HTR-8/SVneo (cell line): ENCODE measurements around the gene ZNF827.

Experiments used
- DNase-seq: peaks from one replicate; pipeline ENCODE4 v3.0.0; 2011; ENCODE audit warnings: low spot score, mixed read lengths; ENCODE audit not compliant: insufficient read length
- FAIRE-seq: peaks from 2 replicates; lab custom pipeline; 2011; peaks lifted over from hg19 to GRCh38; lab: Jason Lieb, UNC

Gene ZNF827

DNA sequence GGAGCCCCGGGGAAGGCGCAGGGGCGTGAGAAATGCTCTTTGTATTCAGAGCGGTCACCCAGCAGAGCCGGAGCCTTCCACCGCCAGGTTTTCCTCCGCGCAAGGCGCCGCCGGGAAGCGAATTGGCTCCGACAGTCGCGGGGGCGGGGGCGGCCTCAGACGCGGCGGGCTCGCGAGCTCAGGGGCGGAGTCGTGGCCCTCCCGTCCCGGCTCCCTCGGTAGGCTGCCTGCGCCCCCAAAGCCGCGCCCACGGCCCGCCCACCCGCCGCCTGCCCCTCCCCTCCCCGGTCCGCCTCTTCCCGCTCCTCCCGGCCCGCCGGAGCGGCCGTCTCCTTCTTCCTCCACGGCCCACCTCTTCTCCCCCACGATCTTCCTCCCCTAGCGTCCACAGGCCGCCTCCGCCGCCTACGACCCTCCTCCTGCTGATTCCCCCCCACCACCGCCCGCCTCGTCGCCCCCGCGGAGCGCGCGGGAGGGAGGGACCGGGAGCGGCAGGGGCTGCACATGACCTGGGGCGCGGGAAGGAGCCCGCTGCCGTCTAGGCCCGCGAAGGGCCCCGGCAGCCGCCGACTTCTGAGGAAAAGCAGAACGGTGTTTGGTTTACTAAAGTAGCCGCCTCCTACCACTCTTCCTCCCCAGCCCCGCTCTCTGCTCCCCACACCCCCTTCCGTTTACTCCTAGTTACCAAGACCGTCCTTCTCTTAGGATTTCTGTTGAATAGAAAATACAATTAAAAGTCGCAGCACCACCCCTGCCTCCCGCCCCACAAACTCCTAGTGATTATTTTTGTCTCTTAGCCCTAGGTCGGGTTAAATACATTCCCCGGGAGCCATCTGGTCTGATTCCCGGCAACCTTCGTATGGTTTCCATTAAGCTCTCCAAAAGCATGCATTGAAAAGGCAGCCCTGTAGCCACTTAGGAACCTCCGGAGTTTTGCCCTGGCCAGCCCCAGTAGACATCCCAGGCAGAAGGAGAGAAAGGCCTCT lies 205.4 kb downstream of the ZNF827 start:
- DNase-seq, result peak; percentile 81
- FAIRE-seq, result peak; percentile 91

DNA sequence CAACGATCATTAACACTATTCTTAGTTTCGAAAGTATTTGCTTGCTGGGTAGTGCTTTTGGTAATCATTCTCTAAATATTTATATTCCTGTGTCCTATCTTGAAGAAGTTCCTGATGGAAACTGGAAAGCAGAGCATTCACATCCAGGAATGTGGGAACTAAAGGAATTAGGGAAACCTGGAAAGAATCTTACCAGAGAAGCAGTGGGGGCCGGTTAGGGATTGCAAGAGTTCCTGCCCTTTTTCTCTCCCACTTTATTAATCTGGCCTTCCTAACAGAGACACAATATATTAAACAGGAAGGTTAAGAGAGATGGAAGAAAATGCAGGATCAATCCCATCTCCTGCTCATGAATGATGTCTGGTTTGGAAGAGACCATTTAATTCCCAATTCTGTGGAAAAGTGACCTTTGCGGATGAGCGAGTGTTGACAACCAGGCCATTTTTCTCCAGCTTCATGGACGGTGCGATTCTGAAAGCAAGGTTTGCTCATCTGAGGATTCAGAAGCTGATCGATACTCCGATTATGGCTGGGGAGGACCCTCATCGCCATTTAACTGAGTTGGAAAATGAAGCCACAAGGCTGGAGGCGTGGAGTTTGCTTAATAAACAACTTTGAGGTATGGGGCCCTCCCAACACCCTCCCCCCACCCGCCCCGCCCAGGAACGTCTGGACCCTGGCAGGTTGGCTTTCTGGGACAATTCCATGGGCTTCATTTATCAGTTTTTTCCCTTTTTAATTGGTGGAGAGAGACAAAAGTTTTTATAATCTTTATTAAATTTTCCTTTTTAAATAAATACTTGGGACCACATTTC lies 206.4 kb downstream of the ZNF827 start:
- no peak for FAIRE-seq

DNA sequence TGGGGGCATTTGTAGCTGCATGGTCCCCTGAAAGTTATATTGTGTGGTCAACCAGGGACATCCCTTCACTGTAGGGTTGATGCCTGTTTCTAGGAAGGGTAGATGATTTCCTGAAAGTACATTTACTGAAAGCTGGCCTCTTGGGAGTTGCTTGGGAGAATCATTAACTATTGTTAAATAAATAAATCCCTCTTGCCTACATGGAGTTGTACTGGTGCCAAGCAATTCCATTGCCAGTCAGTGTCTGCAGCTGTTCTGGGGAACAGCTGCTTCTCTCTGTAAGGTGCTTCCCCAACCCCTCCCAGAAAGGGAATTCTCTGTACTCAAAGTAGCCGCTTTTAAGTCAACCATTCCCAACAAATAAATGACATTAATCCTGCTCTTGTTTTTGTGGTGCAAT lies 207.6 kb downstream of the ZNF827 start:
- no peak for DNase-seq
- FAIRE-seq, result no peak

More for the DNA sequence above, 206.4 kb downstream of the ZNF827 start:
- no peak for DNase-seq

DNA sequence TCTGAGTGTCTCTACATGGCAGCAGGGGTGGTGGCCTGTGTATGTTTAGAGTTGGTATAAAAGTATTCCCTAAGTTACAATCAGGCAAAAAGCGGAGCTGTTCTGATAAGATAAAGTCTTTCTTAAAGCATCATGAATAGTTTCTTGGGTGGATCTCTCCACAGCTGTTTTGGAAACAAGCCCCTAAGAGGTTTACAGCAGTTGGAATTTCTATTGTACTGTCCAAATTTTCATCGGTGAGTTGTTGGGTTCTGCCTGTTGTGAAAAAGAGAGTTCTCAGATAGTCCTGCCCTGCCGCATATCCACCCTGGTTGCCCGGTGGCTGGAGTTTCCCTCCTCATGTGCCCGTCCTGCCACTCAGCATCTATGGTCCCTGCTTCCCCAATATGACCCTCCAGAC lies 208.6 kb downstream of the ZNF827 start:
- FAIRE-seq, result no peak
- no peak for DNase-seq

DNA sequence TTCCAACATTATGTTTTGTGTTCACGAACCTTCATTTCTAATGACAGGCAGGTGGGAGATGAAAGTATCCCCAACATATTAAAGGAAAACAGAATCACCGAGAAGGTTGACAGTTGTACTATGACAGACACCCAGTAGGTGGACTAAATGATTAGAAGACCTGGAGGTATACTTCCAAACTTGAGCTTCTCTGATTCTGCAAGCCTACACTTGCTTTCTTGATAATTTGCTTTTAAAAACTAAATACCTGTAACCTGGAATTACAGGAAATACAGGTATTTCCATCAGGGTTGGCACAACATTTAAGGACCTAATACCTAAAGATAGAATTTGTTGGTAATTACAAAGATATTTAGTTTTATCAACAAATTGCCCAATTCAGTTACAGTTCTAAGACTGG lies 215.3 kb downstream of the ZNF827 start:
- FAIRE-seq (no peak), DNase-seq (no peak)

DNA sequence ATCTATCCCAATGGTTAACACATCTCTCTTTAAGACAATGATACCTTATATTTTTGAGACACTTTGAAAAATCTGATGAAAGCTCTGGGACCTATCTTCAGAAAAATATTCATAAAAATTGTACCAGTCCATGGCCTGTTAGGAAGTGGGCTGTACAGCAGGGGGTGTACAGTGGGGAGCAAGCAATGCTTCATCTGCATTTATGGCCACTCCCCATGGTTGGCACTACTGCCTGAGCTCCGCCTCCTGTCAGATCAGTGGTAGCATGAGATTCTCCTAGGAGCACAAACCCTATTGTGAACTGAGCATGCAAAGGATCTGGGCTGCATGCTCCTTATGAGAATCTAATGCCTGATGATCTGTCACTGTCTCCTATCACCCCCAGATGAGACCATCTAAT lies 216.1 kb downstream of the ZNF827 start:
- no peak for FAIRE-seq
- DNase-seq, result no peak

DNA sequence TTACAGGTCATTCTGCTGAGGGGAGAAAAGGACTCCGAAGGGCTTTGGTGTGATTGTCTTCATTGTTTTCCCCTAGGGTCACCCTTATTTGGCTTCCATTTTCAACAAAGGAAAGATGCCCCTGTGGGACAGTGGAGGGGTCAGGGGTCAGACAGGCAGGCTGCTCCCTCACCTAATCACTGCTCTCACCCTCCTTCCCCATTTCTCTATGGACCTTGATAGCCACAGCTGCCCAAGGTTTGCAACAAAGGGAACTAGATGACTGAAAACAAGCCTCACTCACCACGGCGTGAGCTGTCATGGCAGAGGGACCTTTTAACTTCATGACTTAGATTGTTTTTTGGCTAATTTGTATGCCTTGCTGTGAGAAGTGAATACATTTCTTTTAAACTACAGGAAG lies 218.0 kb downstream of the ZNF827 start:
- FAIRE-seq, result no peak
- no peak for DNase-seq

DNA sequence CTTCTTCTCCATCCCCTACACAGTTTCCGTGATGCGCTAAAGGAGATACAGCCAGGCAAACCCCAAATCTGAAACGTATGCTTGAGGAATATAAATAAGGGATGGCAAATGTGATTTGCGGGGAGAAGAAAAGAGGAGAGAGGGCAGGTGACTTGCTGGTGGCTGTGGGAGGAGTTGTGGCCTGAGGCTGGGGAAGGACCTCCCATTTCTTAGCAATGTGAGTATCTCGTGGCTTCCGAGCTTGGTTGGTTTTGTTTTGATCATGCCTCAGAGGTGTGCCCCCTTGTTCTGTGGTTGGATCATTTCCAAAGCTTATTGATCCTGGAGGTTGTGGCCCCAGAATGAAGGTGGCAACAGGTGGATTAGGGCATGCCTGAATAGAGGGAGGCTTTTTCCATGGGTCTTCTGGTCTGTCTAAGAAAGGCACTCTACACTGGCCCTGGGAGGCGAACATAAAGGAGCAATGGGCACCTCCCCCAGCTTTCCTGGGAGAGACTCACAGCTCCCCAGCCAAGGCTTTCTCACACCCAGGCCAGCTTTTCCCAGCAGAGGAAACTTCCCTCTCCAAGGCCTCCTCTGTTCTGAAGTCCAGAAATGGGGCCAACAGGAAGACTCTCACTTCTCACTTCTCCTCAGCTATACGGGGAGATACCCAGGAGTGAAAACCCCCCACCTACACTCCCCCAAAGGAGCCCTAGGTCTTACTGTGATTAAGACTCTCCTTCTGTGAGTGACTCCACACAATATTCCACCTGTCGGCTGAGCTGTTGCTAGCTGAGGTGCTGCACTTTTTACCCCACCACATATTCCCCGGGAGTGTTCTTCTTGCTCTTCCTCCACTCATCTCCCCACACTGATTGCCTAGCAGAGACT lies 218.6 kb downstream of the ZNF827 start:
- DNase-seq, result no peak
- no peak for FAIRE-seq

DNA sequence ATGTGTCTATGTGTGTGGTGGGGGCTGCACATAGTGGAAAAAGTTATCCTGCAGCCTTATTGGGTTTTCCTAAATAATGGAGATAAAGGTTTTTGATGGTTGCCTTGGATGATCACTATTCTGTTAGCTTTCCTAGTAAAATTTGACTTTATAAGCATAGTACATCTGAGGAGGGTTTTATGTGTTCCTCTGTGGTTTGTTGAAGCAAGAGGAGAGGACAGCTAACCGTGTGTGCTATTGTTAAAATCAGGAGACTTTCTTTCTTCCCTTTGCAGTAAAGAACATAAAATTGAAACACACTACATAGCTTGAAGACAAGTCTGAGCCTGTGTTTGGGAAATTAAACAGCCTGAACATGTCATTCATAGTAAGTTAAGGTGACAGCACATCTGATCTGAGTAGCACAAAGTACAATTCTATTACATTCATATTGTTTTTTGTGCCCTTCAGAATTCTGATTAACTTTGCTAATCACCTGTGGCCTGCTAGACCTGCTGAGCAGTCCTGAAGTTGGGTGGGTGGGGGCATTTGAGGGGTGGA lies 221.9 kb downstream of the ZNF827 start:
- peak; percentile 65 for FAIRE-seq
- DNase-seq, result no peak

DNA sequence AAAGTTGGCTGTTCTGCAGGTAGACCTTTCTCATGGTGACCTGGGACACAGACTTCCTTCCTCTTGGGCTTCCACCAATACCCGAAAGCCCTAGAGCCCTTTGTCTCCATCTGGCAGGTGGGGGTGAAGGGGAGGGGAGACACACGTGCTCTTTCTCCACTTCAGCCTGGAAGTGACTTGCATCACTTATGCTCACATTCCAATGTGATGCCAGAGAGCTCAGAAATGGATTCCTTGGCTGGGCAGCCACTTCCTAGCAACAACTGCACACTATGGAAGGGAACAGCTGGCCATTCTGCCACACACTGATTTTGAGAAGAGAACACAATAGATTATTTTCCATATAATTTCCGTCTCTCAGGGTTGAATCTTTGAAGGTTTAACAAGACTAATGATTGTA lies 222.4 kb downstream of the ZNF827 start:
- FAIRE-seq (no peak), DNase-seq (no peak)

DNA sequence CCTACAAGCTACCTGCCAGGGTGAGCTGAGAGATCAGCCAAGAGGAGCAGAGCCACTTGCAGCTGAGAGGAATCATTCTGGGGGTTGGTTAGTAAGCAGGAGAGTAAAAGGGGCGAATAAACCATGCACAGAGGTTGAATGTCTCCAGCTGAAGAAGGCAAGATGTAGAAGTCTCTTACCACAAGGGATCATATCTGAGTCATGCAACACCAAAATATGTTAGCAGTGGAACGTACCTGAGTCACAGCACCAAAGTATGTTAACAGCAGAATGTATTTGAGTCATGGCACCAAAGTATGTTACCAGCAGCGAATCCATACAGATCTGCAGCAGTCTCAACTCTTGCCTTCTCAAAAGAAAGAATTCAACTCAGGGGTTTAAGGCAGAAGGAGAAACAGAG lies 228.8 kb downstream of the ZNF827 start:
- no peak for FAIRE-seq
- no peak for DNase-seq

DNA sequence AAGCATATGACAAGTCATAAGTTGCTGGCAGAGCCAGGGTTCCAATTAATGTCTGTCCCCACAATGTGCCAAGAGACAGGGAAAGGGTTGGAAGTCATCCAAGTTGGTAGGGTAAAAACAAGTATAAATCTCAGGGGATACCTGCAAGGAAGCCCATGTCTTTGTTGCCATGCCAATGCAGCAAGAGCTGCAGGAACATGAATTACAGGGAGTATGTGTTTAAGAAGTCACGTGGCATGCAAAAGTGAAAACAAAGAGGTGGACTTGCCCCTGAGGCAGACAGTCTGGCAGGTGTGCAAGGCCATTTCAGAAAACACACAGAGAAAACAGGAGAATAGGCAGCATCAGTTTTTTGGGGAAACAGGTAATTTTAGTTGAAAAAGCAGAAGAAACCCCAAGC lies 229.3 kb downstream of the ZNF827 start:
- no peak for DNase-seq
- no peak for FAIRE-seq
